HEK293T (cell line): ENCODE data around the gene CERK.

Experiments used
- BHLHE40 ChIP-seq: fragments of 450-650 bp; IDR thresholded peaks from 2 replicates; pipeline ENCODE4 v1.6.1; 2016; ENCODE audit warnings: mild to moderate bottlenecking, moderate library complexity, borderline replicate concordance
- CTBP1 ChIP-seq: fragments of 450-650 bp; IDR thresholded peaks from 2 replicates; pipeline ENCODE4 v1.6.1; 2016; ENCODE audit warnings: borderline replicate concordance
- FOXA1 ChIP-seq: fragments of 450-650 bp; IDR thresholded peaks from 2 replicates; pipeline ENCODE4 v1.6.1; 2016; ENCODE audit warnings: mild to moderate bottlenecking
- FOXM1 ChIP-seq: fragments of 450-650 bp; IDR thresholded peaks from 2 replicates; pipeline ENCODE4 v1.6.1; 2017; ENCODE audit warnings: mild to moderate bottlenecking, borderline replicate concordance
- HDGF ChIP-seq: fragments of 450-650 bp; IDR thresholded peaks from 2 replicates; pipeline ENCODE4 v1.6.1; 2017; ENCODE audit warnings: antibody characterized with exemption, borderline replicate concordance
- SP1 ChIP-seq: fragments of 450-650 bp; IDR thresholded peaks from 2 replicates; pipeline ENCODE4 v1.6.1; 2017

DNA sequence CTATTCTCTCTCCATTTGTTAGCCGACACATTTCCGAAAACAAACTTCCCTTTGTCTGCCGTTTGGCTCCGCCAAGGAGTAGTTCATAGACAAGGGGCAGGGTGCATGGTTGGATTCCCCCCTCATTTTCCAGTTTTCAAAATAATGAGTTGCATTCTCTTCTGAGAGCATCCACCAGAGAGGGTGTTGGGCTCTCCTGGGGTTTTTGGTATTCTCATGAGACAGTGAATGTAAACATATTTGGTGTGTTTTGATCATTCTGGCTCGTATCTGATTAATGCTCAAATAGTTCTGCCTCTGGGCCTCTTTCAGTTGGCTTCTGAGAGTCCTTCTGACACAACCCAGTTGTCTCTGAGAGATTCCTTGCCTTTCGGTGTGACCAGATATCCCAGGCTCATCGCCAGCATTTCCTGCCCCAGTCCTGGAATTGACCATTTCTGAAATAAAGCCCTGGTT is 96.2 kb downstream of the CERK start:
- TF ChIP-seq CTBP1 (no peak), HDGF (no peak), BHLHE40 (no peak), SP1 (no peak), FOXA1 (no peak), FOXM1 (no peak)
